Lower leg skin (tissue), 4 donors: ENCODE data around the gene PLAC1. TPM values are rescaled to one million over a fixed set of nuclear protein-coding genes. Genes with fewer than 3 reads are reported as not detected.

Source experiments
- DNase-seq, 2 donors: peaks; one replicate each; pipeline ENCODE4 v3.0.0-alpha.2; 2019; ENCODE audit warnings: low spot score in 2 of 2
- H3K4me3 ChIP-seq: fragments of 200-600 bp; sonication (generic); 2 replicates; pipeline ENCODE4 v1.5.1; 2017; ENCODE audit warnings: mild to moderate bottlenecking, low read depth; ENCODE audit not compliant: poor library complexity, severe bottlenecking
- POLR2A ChIP-seq, 2 donors: fragments of 450-650 bp; IDR thresholded peaks; one replicate each; pipeline ENCODE4 v1.6.1; 2016 to 2017; ENCODE audit warnings: antibody characterized with exemption in 2 of 2, mild to moderate bottlenecking in 1 of 2, moderate library complexity in 1 of 2
- WGBS, 2 donors: methylation state at CpG; one replicate each; pipeline ENCODE4 v1.1.5; 2018; 5-methylcytosine and 5-hydroxymethylcytosine counted together
- intact Hi-C: fragments of 100-400 bp; cut with DNase I; formaldehyde crosslinking; loops from one replicate; pipeline ENCODE4 v1.15.0; 2023; ENCODE audit warnings: low total_unique reads
- total RNA-seq, 4 donors: library from RNA; depleted of rRNA; stranded (reverse); fragments of >200 nt; gene quantifications; one replicate each; pipeline ENCODE4 v1.1.0, GENCODE V29; 2016
- TF ChIP-seq, protein P1 (sequence below), 3 donors: fragments of 450-650 bp; IDR thresholded peaks; one replicate each; pipeline ENCODE4 v1.5.1; 2016; ENCODE audit warnings: antibody characterized with exemption in 3 of 3, mild to moderate bottlenecking in 3 of 3, moderate library complexity in 2 of 3

PLAC1 gene
- total RNA-seq, 4 donors from 2014 or later: 0.22 to 0.53 (median 0.23) TPM; not detected in 1

DNA sequence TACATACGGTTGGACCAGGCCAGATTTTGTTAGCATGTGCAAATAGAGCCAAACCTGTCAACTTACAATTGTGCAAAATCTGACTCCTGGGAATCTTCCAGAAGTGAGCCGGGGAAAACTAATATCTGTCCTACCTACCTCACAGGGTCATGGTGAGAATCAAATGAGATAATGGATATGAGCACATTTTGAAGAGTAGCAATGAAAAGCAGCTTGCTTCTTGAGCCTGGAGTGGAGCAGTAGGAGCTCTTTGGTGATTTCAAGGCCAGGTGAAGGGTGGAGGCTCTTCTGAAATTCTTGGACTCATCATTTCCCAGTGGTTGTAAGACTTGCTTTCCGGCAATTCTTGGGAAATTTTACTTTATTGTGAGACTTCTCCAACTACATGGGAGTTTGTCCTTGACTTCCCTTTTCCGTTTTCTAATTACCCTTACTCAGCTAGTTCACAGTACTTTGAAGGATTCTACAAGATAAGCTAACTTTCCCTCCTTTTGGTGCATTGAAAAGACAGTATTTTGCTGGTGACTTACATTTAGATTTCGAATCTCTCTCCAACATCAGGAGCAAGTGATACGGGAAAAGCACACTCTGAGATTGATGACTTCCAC lies 12.2 kb downstream of the PLAC1 start:
- DNase-seq: no peak
- WGBS, 2 donors: 79 to 92% methylated on average over 6 of the region's 6 CpGs
- TF ChIP-seq, protein P1, sequence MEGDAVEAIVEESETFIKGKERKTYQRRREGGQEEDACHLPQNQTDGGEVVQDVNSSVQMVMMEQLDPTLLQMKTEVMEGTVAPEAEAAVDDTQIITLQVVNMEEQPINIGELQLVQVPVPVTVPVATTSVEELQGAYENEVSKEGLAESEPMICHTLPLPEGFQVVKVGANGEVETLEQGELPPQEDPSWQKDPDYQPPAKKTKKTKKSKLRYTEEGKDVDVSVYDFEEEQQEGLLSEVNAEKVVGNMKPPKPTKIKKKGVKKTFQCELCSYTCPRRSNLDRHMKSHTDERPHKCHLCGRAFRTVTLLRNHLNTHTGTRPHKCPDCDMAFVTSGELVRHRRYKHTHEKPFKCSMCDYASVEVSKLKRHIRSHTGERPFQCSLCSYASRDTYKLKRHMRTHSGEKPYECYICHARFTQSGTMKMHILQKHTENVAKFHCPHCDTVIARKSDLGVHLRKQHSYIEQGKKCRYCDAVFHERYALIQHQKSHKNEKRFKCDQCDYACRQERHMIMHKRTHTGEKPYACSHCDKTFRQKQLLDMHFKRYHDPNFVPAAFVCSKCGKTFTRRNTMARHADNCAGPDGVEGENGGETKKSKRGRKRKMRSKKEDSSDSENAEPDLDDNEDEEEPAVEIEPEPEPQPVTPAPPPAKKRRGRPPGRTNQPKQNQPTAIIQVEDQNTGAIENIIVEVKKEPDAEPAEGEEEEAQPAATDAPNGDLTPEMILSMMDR (IDR thresholded peaks at IDR 0.05): no peak
- intact Hi-C loops: no loop called here
- H3K4me3 ChIP-seq: no peak overlapping the region

DNA sequence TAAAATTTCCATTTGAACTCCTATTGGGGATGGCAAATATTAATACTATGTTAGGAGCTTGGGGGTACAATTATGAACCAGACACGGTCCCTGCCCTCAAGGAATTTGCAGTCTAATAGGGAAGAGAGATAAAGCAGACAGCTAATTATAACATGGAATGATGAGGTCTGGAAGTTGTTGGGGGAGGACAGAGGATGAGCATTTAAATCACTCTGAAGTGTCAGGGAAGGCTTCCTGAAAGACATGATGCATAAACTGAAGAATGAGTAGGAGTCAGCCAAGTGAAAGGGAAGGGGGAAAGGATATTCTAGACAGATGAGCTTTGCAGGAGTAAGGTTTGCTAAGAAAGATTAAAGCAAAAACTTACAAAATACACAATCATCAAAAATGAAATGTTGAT lies 15.9 kb downstream of the PLAC1 start:
- TF ChIP-seq, protein P1 (IDR thresholded peaks at IDR 0.05): no peak
- no peak for TF ChIP-seq POLR2A (IDR thresholded peaks at IDR 0.05)
- no peak overlapping the region for H3K4me3 ChIP-seq
- WGBS, 2 donors: 41 to 56% methylated on average over 1 of the region's 1 CpG
- no peak for DNase-seq
- intact Hi-C loops: no loop called here

DNA sequence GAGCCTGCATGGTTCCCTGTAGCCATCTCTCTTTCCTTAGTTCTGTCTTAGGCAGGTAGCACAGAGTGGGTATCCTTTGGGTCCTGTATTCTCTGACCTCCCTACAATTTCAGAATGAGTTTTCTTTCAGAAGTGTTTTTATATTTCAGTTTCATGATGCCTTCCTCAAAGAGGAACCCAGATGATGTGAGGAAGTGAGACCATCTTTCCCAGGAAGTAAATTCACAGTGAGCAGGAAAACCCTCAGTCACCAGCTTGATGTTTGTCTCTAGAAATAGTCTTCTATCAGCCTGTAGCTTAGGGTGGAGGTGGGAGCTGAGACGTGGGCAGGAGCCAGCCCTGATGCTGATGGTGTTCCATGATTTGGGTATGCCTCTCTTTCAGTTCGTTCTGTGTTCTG lies 16.9 kb downstream of the PLAC1 start:
- WGBS, 2 donors: 50 to 60% methylated on average over 2 of the region's 2 CpGs
- no peak overlapping the region for H3K4me3 ChIP-seq
- intact Hi-C loops: no loop called here
- no peak for DNase-seq
- TF ChIP-seq, protein P1 (IDR thresholded peaks at IDR 0.05): no peak
- TF ChIP-seq POLR2A (IDR thresholded peaks at IDR 0.05): no peak

DNA sequence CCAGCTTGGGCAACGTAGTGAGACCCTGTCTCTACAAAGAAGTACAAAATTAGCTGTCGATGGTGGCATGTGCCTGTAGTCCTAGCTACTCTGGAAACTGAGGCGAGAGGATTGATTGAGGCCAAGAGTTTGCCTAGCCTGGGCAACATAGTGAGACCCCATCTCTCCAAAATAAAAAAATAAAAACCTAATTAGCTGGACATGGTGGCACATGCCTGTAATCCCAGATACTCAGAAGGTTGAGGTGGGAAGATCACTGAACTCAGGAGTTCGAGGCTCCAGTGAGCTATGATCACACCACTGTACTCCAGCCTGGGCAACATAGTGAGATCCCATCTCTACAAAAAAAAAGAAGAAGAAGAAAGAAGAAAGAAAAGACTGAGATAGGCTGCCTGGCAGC lies 17.4 kb downstream of the PLAC1 start:
- intact Hi-C loops: no loop called here
- no peak for DNase-seq

DNA sequence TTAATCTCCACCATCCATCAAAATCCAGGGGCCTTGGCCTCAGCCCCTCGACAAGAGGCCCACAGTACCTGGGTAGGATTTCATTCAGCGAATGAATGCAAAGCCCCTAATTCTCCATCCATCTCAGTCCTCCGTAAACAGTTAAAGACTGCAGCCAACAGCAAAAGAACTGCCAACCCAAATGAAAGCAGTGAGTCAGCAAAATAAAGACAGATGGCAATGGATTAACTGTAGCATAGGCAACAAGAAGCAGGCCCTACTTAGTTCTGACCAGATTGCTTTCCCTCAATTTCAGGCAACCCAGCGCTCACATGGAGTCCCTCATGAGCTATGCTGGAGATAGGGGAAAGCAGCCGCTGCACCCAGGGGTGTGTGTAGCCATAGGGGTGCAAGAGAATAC lies 21.4 kb downstream of the PLAC1 start:
- TF ChIP-seq POLR2A (IDR thresholded peaks at IDR 0.05): no peak
- TF ChIP-seq, protein P1 (IDR thresholded peaks at IDR 0.05): no peak
- 67% methylated on average over 5 of the region's 5 CpGs for WGBS, 2 donors
- no peak overlapping the region for H3K4me3 ChIP-seq
- DNase-seq: no peak
- intact Hi-C loops: no loop called here

More for the DNA sequence above, 17.4 kb downstream of the PLAC1 start:
- 59 to 93% methylated on average over 4 of the region's 4 CpGs for WGBS, 2 donors
- no peak overlapping the region for H3K4me3 ChIP-seq
- TF ChIP-seq POLR2A (IDR thresholded peaks at IDR 0.05): no peak
- TF ChIP-seq, protein P1 (IDR thresholded peaks at IDR 0.05): no peak

DNA sequence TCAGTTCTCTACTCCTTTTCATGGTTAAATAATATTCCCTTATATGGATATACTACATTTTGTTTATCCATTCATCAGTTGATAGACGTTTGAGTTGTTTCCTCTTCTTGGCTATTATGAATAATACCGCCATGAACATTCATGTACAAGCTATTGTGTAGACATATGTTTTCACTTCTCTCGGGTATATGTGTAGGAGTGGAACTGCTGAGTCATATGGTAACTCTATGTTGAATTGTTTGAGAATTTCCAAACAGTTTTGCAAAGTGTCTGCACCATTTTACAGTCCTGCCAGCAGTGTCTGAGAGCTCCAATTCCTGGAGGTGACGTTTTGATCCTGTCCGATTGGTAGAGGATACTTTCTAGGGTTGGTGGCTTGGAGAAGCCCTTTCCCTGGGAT lies 23.6 kb downstream of the PLAC1 start:
- TF ChIP-seq POLR2A (IDR thresholded peaks at IDR 0.05): no peak
- TF ChIP-seq, protein P1 (IDR thresholded peaks at IDR 0.05): no peak
- no peak for DNase-seq
- intact Hi-C loops: no loop called here
- WGBS, 2 donors: 52 to 71% methylated on average over 5 of the region's 5 CpGs
- H3K4me3 ChIP-seq: no peak overlapping the region
